MCF 10A (cell line): ENCODE data around the gene RETNLB. TPM values are rescaled to one million over a fixed set of nuclear protein-coding genes. Genes with fewer than 3 reads are reported as not detected.

Experiments
- BruUV-seq: library from RNA; stranded (reverse); fragments of 400-500 nt; replicated peaks from 2 replicates; lab custom pipeline; 2021; lab: Mats Ljungman, UMichigan
- CTCF ChIA-PET: fragments of 300-600 bp; sonication (Branson Sonifier 250); formaldehyde crosslinking; extraction: SDS; loops from one replicate; lab custom pipeline; 2021; ENCODE audit warnings: antibody characterized with exemption, inconsistent platforms; lab: Yijun Ruan, JAX
- POLR2A ChIA-PET: fragments of 300-600, 350-650 bp; sonication (Branson Sonifier 250); formaldehyde crosslinking; extraction: SDS; loops from one replicate; lab custom pipeline; 2020; ENCODE audit warnings: antibody characterized with exemption, inconsistent platforms; lab: Yijun Ruan, JAX
- DNase-seq: peaks from one replicate; pipeline ENCODE4 v3.0.0-alpha.2; 2018; ENCODE audit not compliant: unreplicated experiment
- H3K27ac Mint-ChIP-seq: one replicate; pipeline ENCODE4 v1.8.0; 2022; ENCODE audit warnings: mild to moderate bottlenecking, low read depth, mixed read lengths; ENCODE audit not compliant: unreplicated experiment
- H3K27me3 Mint-ChIP-seq: one replicate; pipeline ENCODE4 v1.8.0; 2022; ENCODE audit warnings: mixed read lengths; ENCODE audit not compliant: insufficient read depth, unreplicated experiment
- H3K36me3 Mint-ChIP-seq: one replicate; pipeline ENCODE4 v1.8.0; 2022; ENCODE audit warnings: mild to moderate bottlenecking, moderate library complexity, mixed read lengths; ENCODE audit not compliant: insufficient read depth, unreplicated experiment
- H3K4me1 Mint-ChIP-seq: one replicate; pipeline ENCODE4 v1.8.0; 2022; ENCODE audit warnings: mixed read lengths; ENCODE audit not compliant: insufficient read depth, unreplicated experiment
- H3K4me3 Mint-ChIP-seq: one replicate; pipeline ENCODE4 v1.8.0; 2022; ENCODE audit warnings: mild to moderate bottlenecking, moderate library complexity, mixed read lengths; ENCODE audit not compliant: unreplicated experiment
- H3K9me3 Mint-ChIP-seq: one replicate; pipeline ENCODE4 v1.8.0; 2022; ENCODE audit warnings: mixed read lengths; ENCODE audit not compliant: unreplicated experiment
- CTCF ChIP-seq: fragments of 200-600 bp; IDR thresholded peaks from one replicate; pipeline ENCODE4 v1.8.0; 2022; ENCODE audit warnings: antibody characterized with exemption, mild to moderate bottlenecking; ENCODE audit not compliant: unreplicated experiment
- intact Hi-C: fragments of 100-400 bp; cut with micrococcal nuclease; formaldehyde crosslinking; loops from 2 replicates; pipeline ENCODE4 v1.14.1; 2022
- total RNA-seq: library from RNA; stranded (reverse); gene quantifications from 2 replicates; pipeline ENCODE4 v1.2.3, GENCODE V29; 2022

RETNLB gene
- total RNA-seq, 1 experiment from 2014 or later, result not detected

- H3K9me3 Mint-ChIP-seq, result peaks cover 13% of the 10 kb centered on the region
- CTCF ChIA-PET, result no interaction called here
- H3K4me1 Mint-ChIP-seq, result no peaks in the 10 kb centered on the region
- POLR2A ChIA-PET, result interaction anchor here (0.7 kb wide), 1 partner anchor 117 kb away, joined by 3 read pairs; no protein-coding TSS in a partner anchor
- no peaks in the 10 kb centered on the region for H3K27me3 Mint-ChIP-seq
- intact Hi-C loops, result no loop called here
- no peak overlapping the region for H3K27ac Mint-ChIP-seq
- no peaks in the 10 kb centered on the region for H3K36me3 Mint-ChIP-seq
- no peak for DNase-seq
- H3K4me3 Mint-ChIP-seq, result no peak overlapping the region
- BruUV-seq, result no TSS peak
- no peak for TF ChIP-seq CTCF
Observed at GRCh38 chr3:108791473-108791872, 34.3 kb upstream of the RETNLB start.

DNA sequence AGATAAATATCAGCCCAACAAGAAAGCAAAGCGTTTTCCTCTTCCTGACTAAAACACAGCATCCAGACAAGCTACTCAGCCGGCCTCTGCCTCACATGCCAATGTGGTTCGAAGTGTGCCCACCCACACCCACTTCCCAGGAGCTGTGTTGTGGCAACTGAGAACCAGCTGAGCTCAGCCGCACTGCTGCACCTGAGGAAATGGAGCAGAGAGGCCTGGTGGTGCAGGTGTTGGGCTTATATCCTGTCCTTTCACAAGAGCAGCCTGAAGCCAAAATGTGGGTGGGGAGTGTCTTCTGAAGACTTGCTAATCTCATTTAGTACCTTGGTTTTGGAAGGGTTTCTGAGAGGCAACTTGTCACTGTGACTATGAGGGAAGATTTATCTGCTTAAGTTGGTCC lies 23.0 kb upstream of the RETNLB start:
- Mint-ChIP-seq H3K27ac (no peak overlapping the region), H3K4me3 (no peak overlapping the region), H3K4me1 (no peaks in the 10 kb centered on the region), H3K36me3 (no peaks in the 10 kb centered on the region), H3K9me3 (no peaks in the 10 kb centered on the region), H3K27me3 (no peaks in the 10 kb centered on the region)
- POLR2A ChIA-PET, result no interaction called here
- TF ChIP-seq CTCF, result no peak
- no TSS peak for BruUV-seq
- CTCF ChIA-PET, result no interaction called here
- intact Hi-C loops, result no loop called here
- DNase-seq, result no peak

DNA sequence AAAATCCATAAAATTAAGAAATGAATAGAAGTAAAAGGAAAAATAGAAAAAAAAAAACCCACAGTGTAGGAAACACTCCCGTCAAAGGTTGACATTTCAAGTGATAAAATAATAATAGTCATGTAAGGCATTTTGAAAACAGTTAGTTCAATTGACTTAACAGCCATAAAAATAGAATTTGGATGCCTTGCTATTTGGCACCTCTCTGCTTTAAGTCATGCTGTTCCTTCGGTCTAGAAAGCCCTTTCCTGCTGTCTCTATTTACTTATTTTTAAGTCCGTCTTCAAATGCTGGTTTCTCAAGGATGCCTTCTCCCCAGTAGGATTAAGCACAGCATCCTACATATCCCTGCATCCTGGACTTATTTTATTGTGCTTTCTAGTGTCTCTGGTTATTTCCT lies 22.3 kb upstream of the RETNLB start:
- H3K27me3 Mint-ChIP-seq, result no peaks in the 10 kb centered on the region
- BruUV-seq, result no TSS peak
- no peak overlapping the region for H3K27ac Mint-ChIP-seq
- ChIA-PET CTCF (no interaction called here), POLR2A (no interaction called here)
- intact Hi-C loops, result no loop called here
- no peaks in the 10 kb centered on the region for H3K4me1 Mint-ChIP-seq
- DNase-seq, result no peak
- no peaks in the 10 kb centered on the region for H3K9me3 Mint-ChIP-seq
- H3K4me3 Mint-ChIP-seq, result no peak overlapping the region
- TF ChIP-seq CTCF, result no peak
- H3K36me3 Mint-ChIP-seq, result no peaks in the 10 kb centered on the region

DNA sequence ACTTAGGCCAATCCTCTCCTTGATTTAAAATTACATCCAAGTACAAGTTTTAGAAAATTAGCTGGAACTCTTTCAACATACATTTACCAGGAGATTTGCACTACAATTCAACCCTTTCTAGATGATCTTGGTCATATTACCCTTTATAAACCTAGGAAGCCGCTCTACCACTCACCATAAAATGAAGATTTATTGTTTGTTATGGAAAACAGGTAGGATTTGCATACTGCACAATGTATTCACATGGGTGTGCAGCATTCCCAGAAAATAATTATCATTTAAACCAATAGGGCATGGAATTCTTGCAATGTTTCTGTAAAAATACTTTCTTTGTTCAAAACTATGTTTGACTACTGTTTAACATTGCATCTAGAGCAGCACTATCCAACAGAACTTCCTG lies 18.4 kb upstream of the RETNLB start:
- Mint-ChIP-seq H3K36me3 (no peaks in the 10 kb centered on the region), H3K9me3 (no peaks in the 10 kb centered on the region), H3K27me3 (no peaks in the 10 kb centered on the region), H3K4me3 (no peak overlapping the region), H3K4me1 (no peaks in the 10 kb centered on the region), H3K27ac (no peak overlapping the region)
- intact Hi-C loops, result no loop called here
- DNase-seq, result no peak
- ChIA-PET POLR2A (no interaction called here), CTCF (no interaction called here)
- no peak for TF ChIP-seq CTCF
- no TSS peak for BruUV-seq
